ENCODE measurements around the gene P2RX4. TPM values are rescaled to one million over a fixed set of nuclear protein-coding genes. Genes with fewer than 3 reads are reported as not detected.

The P2RX4 gene
- total RNA-seq, 1 experiment from 2014 or later: 17.1 TPM

- H3K4me2 ChIP-seq (ENCODE audit: low read length): no peak overlapping the region
- no peak overlapping the region for H3K9ac ChIP-seq (ENCODE audit: low read length)
- no peak overlapping the region for H2AFZ ChIP-seq (ENCODE audit: low read depth, low read length, poor library complexity, severe bottlenecking)
- H3K4me3 ChIP-seq (replicated peaks in 1 of 2; ENCODE audit: low read depth in 1 of 2, low read length in 2 of 2): no peak overlapping the region
- H3K36me3 ChIP-seq (ENCODE audit: control insufficient read depth in 1 of 2, insufficient read depth in 2 of 2, low read length in 2 of 2): peaks cover 2 to 8% of the 10 kb centered on the region in 2 experiments; a peak in 3 of 4 replicates
- DNase-seq (ENCODE audit: low read depth, low spot score) (no peak), ATAC-seq (no peak)
- H3K9me2 ChIP-seq (ENCODE audit: insufficient read depth): no peaks in the 10 kb centered on the region
- no TSS peak for BruUV-seq (replicated peaks)
- intact Hi-C loops (cut with micrococcal nuclease): no loop called here
- RAD21 ChIA-PET (ENCODE audit: low non-redundant PET in 1 of 2, low total read pairs in 2 of 2, uncharacterized antibody in 2 of 2, unreplicated experiment in 2 of 2): no interaction called here
- H3K4me1 ChIP-seq (ENCODE audit: control insufficient read depth in 1 of 2, insufficient read depth in 2 of 2, low read length in 2 of 2): no peaks in the 10 kb centered on the region
- no peaks in the 10 kb centered on the region for H4K20me1 ChIP-seq (ENCODE audit: insufficient read depth)
- H3K9me3 ChIP-seq (ENCODE audit: control insufficient read depth in 1 of 2, insufficient read depth in 1 of 2, low read depth in 1 of 2, low read length in 2 of 2): no peaks in the 10 kb centered on the region
- no peaks in the 10 kb centered on the region for H3K79me2 ChIP-seq (ENCODE audit: insufficient read depth, low read length)
- no peak overlapping the region for H3K27ac ChIP-seq (ENCODE audit: low read depth, low read length)
- H3K27me3 ChIP-seq (ENCODE audit: insufficient read depth, low read length): no peaks in the 10 kb centered on the region
- CTCF ChIA-PET: no interaction called here
- TF ChIP-seq POLR2AphosphoS5 (IDR thresholded peaks at IDR 0.05; ENCODE audit: low read depth, low read length): no peak
- no peak for TF ChIP-seq ATF3 (IDR thresholded peaks at IDR 0.05)
- TF ChIP-seq ZFX (IDR thresholded peaks at IDR 0.05): no peak
- POLR2A ChIA-PET: no interaction called here
Measured at GRCh38 chr12:121241156-121241970, 31.4 kb downstream of the P2RX4 start.

GRCh38 chr12:121245031-121245430, 35.1 kb downstream of the P2RX4 start:
- Histone ChIP-seq H4K20me1 (ENCODE audit: insufficient read depth) (no peaks in the 10 kb centered on the region), H3K9me2 (ENCODE audit: insufficient read depth) (no peaks in the 10 kb centered on the region), H3K36me3 (ENCODE audit: control insufficient read depth in 1 of 2, insufficient read depth in 2 of 2, low read length in 2 of 2) (peaks cover 2 to 13% of the 10 kb centered on the region in 2 experiments; a peak in 2 of 4 replicates), H3K9me3 (ENCODE audit: control insufficient read depth in 1 of 2, insufficient read depth in 1 of 2, low read depth in 1 of 2, low read length in 2 of 2) (no peaks in the 10 kb centered on the region), H3K27me3 (ENCODE audit: insufficient read depth, low read length) (no peaks in the 10 kb centered on the region), H3K4me3 (replicated peaks in 1 of 2; ENCODE audit: low read depth in 1 of 2, low read length in 2 of 2) (no peak overlapping the region), H3K9ac (ENCODE audit: low read length) (no peak overlapping the region), H2AFZ (ENCODE audit: low read depth, low read length, poor library complexity, severe bottlenecking) (no peak overlapping the region), H3K4me2 (ENCODE audit: low read length) (no peak overlapping the region), H3K4me1 (ENCODE audit: control insufficient read depth in 1 of 2, insufficient read depth in 2 of 2, low read length in 2 of 2) (no peaks in the 10 kb centered on the region), H3K27ac (ENCODE audit: low read depth, low read length) (no peak overlapping the region), H3K79me2 (ENCODE audit: insufficient read depth, low read length) (no peaks in the 10 kb centered on the region)
- TF ChIP-seq CBX3 (IDR thresholded peaks at IDR 0.05; ENCODE audit: low read depth) (no peak), EZH2phosphoT487 (IDR thresholded peaks at IDR 0.05; ENCODE audit: borderline replicate concordance) (no peak), TCF7L2 (IDR thresholded peaks at IDR 0.05; ENCODE audit: borderline replicate concordance, extremely low read depth, insufficient read depth, insufficient read length) (no peak), POLR2A (IDR thresholded peaks at IDR 0.05; ENCODE audit: borderline replicate concordance, extremely low read depth, insufficient read depth, insufficient read length) (no peak), CEBPB (IDR thresholded peaks at IDR 0.05; ENCODE audit: low read depth) (no peak), REST (IDR thresholded peaks at IDR 0.05; ENCODE audit: low read depth) (no peak), SP1 (IDR thresholded peaks at IDR 0.05; ENCODE audit: low read depth) (no peak), SRF (IDR thresholded peaks at IDR 0.05; ENCODE audit: low read depth) (no peak), ZNF274 (IDR thresholded peaks at IDR 0.05; ENCODE audit: low read depth, low read length) (no peak), SIN3A (IDR thresholded peaks at IDR 0.05; ENCODE audit: low read depth) (no peak), EGR1 (IDR thresholded peaks at IDR 0.05; ENCODE audit: low read depth) (no peak), FOSL1 (IDR thresholded peaks at IDR 0.05; ENCODE audit: low read depth) (no peak), JUND (IDR thresholded peaks at IDR 0.05) (no peak), MAX (IDR thresholded peaks at IDR 0.05) (no peak)
- no TSS peak for BruUV-seq (replicated peaks)
- DNase-seq (ENCODE audit: low read depth, low spot score) (no peak), ATAC-seq (no peak)
- ChIA-PET RAD21 (ENCODE audit: low non-redundant PET in 1 of 2, low total read pairs in 2 of 2, uncharacterized antibody in 2 of 2, unreplicated experiment in 2 of 2) (no interaction called here), POLR2A (no interaction called here), CTCF (no interaction called here)
- intact Hi-C loops (cut with micrococcal nuclease): no loop called here

Data from HCT116 (cell line).